ENCODE measurements around the gene OSBPL5. TPM values are rescaled to one million over a fixed set of nuclear protein-coding genes. Genes with fewer than 3 reads are reported as not detected.

The OSBPL5 gene
- total and polyA plus RNA-seq, 2 of the 4 experiments (the other 2 are of a cell fraction): 14.9 to 22.3 TPM

- H3K4me2 ChIP-seq (ENCODE audit: low read depth, low read length): peak overlapping the region; percentile 59; the same call in 1 of the 2 replicates
Observed at GRCh38 chr11:3058753-3059664, 106.1 kb downstream of the OSBPL5 start.

More at GRCh38 chr11:3058753-3059664, 106.1 kb downstream of the OSBPL5 start:
- H3K56ac ChIP-seq (ENCODE audit: extremely low read depth, insufficient read depth, low read length): 0 out of 2 replicates have a peak overlapping the region, but pooled peaks have one; percentile 43
- peaks cover 0 to 33% of the 10 kb centered on the region in 2 experiments; a peak in 2 of 4 replicates for H3K79me1 ChIP-seq (ENCODE audit: low read depth in 1 of 2, low read length in 2 of 2)
- H3K9me3 ChIP-seq (ENCODE audit: control insufficient read depth, insufficient read depth, low read length): no peaks in the 10 kb centered on the region
- ChIA-PET POLR2A (ENCODE audit: unreplicated experiment) (interaction anchor here (0.7 kb wide), 1 partner anchor 37 kb away, joined by 5 read pairs; no protein-coding TSS in a partner anchor), CTCF (interaction anchor here (0.6 to 1.2 kb wide), 2 partner anchors 33 to 1506 kb away, joined by 4 to 5 read pairs; no protein-coding TSS in a partner anchor)
- H3K27me3 ChIP-seq (ENCODE audit: control insufficient read depth, insufficient read depth, low read length): no peaks in the 10 kb centered on the region
- dilution Hi-C loops (cut with HindIII; ENCODE audit: low sequenced_read_pairs, unreplicated experiment) (no loop called here), intact Hi-C loops (cut with micrococcal nuclease) (loop anchor here (10.0 kb wide), 1 partner anchor 106 kb away; the partner anchor contains the start of gene OSBPL5), in situ Hi-C loops (cut with MboI; ENCODE audit: low sequenced_read_pairs) (loop anchor here (25.0 kb wide), 1 partner anchor 353 kb away; no protein-coding TSS in a partner anchor)
- BruUV-seq (replicated peaks): no TSS peak
- H3K9me1 ChIP-seq (ENCODE audit: insufficient read depth, low read length): peaks cover 26% of the 10 kb centered on the region
- ATAC-seq (ENCODE audit: low read depth) (peak; percentile 73), DNase-seq (peak; percentile 92)
- H3K9ac ChIP-seq (ENCODE audit: low read depth, low read length): no peak overlapping the region
- peak overlapping the region; percentile 1 for H3K14ac ChIP-seq (replicated peaks; ENCODE audit: low read depth, low read length)
- H3K4me1 ChIP-seq (ENCODE audit: control insufficient read depth, insufficient read depth, low read length): peaks cover 11% of the 10 kb centered on the region
- H4K5ac ChIP-seq (ENCODE audit: low read depth, low read length): peak overlapping the region; percentile 90
- TF ChIP-seq MAFK (IDR thresholded peaks at IDR 0.05; ENCODE audit: low read depth, low read length) (no peak), RFX5 (IDR thresholded peaks at IDR 0.05; ENCODE audit: low read depth, low read length) (no peak), RCOR1 (IDR thresholded peaks at IDR 0.05; ENCODE audit: insufficient replicate concordance, low read length) (peak; percentile 40), SMC3 (IDR thresholded peaks at IDR 0.05; ENCODE audit: low read depth, low read length) (peak; percentile 6; the same call in 1 of the 2 replicates), BHLHE40 (IDR thresholded peaks at IDR 0.05; ENCODE audit: low read depth, low read length) (peak; percentile 26; the same call in 1 of the 2 replicates), FOS (IDR thresholded peaks at IDR 0.05; ENCODE audit: low read depth, low read length) (peak; percentile 80), POLR2A (IDR thresholded peaks at IDR 0.05; ENCODE audit: low read depth, low read length) (no peak), MXI1 (IDR thresholded peaks at IDR 0.05; ENCODE audit: borderline replicate concordance, low read depth, low read length) (peak; percentile 70; the same call in 1 of the 2 replicates)
- TF ChIP-seq, protein P1, sequence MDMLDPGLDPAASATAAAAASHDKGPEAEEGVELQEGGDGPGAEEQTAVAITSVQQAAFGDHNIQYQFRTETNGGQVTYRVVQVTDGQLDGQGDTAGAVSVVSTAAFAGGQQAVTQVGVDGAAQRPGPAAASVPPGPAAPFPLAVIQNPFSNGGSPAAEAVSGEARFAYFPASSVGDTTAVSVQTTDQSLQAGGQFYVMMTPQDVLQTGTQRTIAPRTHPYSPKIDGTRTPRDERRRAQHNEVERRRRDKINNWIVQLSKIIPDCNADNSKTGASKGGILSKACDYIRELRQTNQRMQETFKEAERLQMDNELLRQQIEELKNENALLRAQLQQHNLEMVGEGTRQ (IDR thresholded peaks at IDR 0.05; ENCODE audit: low read depth, low read length): peak; percentile 56
- H4K91ac ChIP-seq (ENCODE audit: insufficient read depth, low read depth, low read length): peak overlapping the region; percentile 82
- peak overlapping the region; percentile 76 for H2AFZ ChIP-seq (replicated peaks; ENCODE audit: low read length, poor library complexity)
- H2AK9ac ChIP-seq (replicated peaks; ENCODE audit: low read depth, low read length, poor library complexity): peak overlapping the region; percentile 93
- peak overlapping the region; percentile 32 for H3K4ac ChIP-seq (ENCODE audit: low read depth, low read length)
- no peak overlapping the region for H3K23ac ChIP-seq (ENCODE audit: low read depth, low read length)
- H3K18ac ChIP-seq (ENCODE audit: low read depth, low read length): peak overlapping the region; percentile 75; the same call in 1 of the 2 replicates
- H2BK120ac ChIP-seq (ENCODE audit: low read depth, low read length): peak overlapping the region; percentile 53
- peak overlapping the region; percentile 74 for H2BK5ac ChIP-seq (ENCODE audit: low read depth, low read length, poor library complexity, severe bottlenecking)
- peak overlapping the region; percentile 50 for H2BK20ac ChIP-seq (ENCODE audit: low read depth, low read length)
- H4K8ac ChIP-seq (ENCODE audit: low read depth in 2 of 2, low read length in 2 of 2): peak overlapping the region; percentile 52 to 78
- H4K20me1 ChIP-seq (ENCODE audit: insufficient read depth, low read length): peaks cover 9% of the 10 kb centered on the region
- WGBS, 2 experiments (ENCODE audit: extremely low coverage in 2 of 2, insufficient read length in 1 of 2): 77% methylated on average over 4 of the region's 13 CpGs; no CpG with 5 or more reads in 1 of the 2 experiments
- peak overlapping the region; percentile 94 for H2AK5ac ChIP-seq (ENCODE audit: low read depth, low read length)
- H2BK15ac ChIP-seq (ENCODE audit: low read depth, low read length): peak overlapping the region; percentile 77; the same call in 2 of the 3 replicates
- peaks cover 8% of the 10 kb centered on the region for H3K36me3 ChIP-seq (ENCODE audit: control insufficient read depth, insufficient read depth, low read length)
- H3K27ac ChIP-seq (ENCODE audit: insufficient read depth, low read length): peak overlapping the region; percentile 71
- H3K4me3 ChIP-seq (ENCODE audit: insufficient read depth, low read depth, low read length): no peak overlapping the region

Measured in IMR-90 (cell line).